ENCODE data around the gene PLA2G3. TPM values are rescaled to one million over a fixed set of nuclear protein-coding genes. Genes with fewer than 3 reads are reported as not detected.

The PLA2G3 gene
- total RNA-seq, 1 experiment from 2014 or later = 13.6 TPM

DNA sequence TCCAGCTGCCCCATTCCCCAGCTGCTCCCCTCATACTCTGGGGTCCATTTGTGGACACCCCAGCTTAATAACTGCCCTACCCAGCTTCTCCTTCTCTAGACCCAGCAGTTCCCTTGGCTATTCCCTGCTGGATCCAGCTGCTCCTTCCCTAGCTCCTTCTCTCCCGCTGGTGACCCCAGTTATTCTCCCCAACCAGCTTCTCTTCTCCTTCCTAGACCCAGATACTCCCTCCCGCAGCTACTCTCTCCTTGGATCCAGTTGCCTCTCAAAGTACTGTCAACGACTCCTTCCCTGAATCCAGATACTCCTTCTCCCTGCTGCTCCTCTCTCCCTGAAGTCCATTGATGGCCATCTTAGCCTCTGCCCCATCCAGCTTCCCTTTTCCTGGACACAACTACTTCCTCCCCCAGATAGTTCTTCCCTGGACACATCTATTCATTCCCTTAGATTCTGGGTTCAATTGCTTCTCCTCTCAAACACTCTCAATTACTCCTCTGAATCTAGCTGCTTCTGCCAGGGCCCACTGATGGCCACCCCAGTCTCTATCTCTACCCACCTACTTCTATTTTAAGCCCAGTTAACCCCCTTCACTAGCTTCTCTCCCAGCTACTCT lies 44.6 kb downstream of the PLA2G3 start:
- no peak for DNase-seq
- no peaks in the 10 kb centered on the region for H3K27me3 ChIP-seq (ENCODE audit: control insufficient read depth, insufficient read depth, low read length)
- no peak overlapping the region for H3K4me3 ChIP-seq (ENCODE audit: insufficient read depth, low read depth, low read length)
- no peaks in the 10 kb centered on the region; the same call in none of the 2 replicates for H3K36me3 ChIP-seq (replicated peaks; ENCODE audit: control insufficient read depth, insufficient read depth, low read length)

DNA sequence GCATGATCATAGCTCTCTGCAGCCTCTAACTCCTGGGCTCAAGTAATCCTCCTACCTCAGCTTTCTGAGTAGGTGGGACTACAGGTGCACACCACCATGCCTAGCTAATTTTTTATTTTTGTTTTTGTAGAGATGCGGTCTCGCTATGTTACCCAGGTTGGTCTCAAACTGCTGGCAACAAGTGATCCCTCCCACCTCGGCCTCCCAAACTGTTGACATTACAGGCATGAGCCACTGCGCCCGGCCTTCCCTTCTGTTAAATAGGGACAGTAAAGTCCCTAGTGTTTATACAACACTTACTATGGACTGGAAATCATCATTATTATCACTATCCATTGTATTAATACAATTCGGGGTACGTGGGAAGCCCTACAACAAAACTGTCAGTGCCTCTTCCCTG lies 45.6 kb downstream of the PLA2G3 start:
- Histone ChIP-seq H3K4me3 (ENCODE audit: insufficient read depth, low read depth, low read length) (no peak overlapping the region), H3K36me3 (replicated peaks; ENCODE audit: control insufficient read depth, insufficient read depth, low read length) (no peaks in the 10 kb centered on the region; the same call in none of the 2 replicates), H3K27me3 (ENCODE audit: control insufficient read depth, insufficient read depth, low read length) (no peaks in the 10 kb centered on the region)
- no peak for DNase-seq

DNA sequence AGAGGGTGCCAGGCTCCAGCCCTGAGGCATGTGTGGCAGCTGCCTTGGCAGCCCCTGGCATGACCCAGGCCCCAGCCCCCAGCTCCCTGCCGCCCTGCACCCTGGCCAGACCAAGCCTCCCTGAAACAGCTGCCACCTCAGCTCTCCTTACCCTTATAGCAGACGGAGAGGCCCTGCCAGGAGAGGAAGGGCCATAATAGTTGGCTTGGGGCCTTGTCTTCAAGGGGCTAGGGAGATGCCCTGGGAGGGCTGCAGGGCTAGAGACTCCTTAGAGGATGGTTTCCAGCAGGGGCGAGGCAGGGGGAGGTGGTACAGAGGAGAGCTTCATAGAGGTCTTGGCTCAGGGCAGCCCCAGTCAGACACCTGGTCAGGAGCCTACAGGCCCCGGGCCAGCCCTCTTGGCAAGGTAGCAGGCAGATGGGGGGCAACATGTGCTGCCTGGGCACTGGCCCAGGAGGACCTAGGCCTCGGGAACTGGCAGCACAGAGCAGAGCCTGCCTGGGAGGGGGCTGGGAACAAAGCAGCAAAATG lies 46.2 kb downstream of the PLA2G3 start:
- Histone ChIP-seq H3K36me3 (replicated peaks; ENCODE audit: control insufficient read depth, insufficient read depth, low read length) (no peaks in the 10 kb centered on the region; the same call in none of the 2 replicates), H3K27me3 (ENCODE audit: control insufficient read depth, insufficient read depth, low read length) (no peaks in the 10 kb centered on the region), H3K4me3 (ENCODE audit: insufficient read depth, low read depth, low read length) (no peak overlapping the region)
- peak; percentile 50 for DNase-seq

DNA sequence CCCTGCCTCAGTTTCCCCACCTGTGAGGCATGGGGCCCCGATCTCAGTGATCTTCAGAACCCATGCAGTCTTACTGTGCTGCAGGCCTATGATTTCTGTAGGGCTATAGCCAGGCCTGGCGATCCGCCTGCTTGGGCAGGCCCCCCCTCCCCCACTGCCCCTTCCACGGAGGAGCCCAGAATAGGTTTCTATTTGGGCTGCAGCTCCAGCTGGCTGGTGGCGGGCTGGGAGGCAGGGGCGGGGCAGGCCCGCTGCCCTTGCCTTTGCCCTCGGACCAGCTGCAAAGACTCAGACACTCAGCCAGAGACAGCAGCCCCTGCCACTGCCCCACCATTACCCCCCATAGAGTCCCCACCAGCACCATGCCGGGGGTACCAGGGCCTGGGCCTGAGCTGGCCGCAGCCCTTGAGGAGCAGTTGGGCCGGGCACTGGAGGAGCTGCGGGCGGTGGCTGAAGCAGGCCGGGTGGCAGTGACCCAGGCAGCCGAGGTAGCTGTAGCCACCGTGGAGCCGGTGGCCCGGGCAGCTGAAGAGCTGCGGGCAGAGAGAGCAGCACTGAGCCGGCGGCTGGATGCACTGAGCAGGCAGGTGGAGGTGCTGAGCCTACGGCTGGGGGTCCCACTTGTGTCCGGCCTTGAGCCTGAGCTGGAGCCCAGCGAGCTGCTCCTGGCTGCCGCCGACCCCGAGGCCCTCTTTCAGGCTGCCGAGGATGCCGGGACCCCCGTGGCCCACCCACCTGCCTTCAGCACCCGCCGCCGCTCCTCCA lies 47.0 kb downstream of the PLA2G3 start:
- H3K36me3 ChIP-seq (replicated peaks; ENCODE audit: control insufficient read depth, insufficient read depth, low read length) = no peaks in the 10 kb centered on the region; the same call in none of the 2 replicates
- peak; percentile 70 for DNase-seq
- H3K27me3 ChIP-seq (ENCODE audit: control insufficient read depth, insufficient read depth, low read length) = no peaks in the 10 kb centered on the region
- H3K4me3 ChIP-seq (ENCODE audit: insufficient read depth, low read depth, low read length) = no peak overlapping the region

DNA sequence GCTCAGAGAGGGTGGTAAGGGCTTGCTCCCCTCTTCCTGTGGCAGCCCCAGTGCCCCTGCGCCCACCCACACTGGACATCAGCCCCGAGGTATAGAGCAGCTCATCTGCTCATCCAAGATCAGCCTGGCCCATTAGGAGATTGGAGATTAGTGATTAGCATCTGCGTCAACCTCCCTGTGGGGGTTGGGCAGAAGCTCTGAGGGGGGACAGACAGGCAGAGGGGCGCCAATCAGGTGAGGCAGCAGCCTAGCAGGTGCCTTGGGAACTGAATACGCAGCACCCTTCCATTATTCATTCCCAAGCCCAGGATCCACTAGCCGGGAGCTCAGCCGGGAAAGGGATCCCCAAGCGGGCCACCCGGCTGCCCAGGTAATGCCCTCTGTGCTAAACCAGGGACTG lies 48.1 kb downstream of the PLA2G3 start:
- peak; percentile 57 for DNase-seq
- no peaks in the 10 kb centered on the region; the same call in none of the 2 replicates for H3K36me3 ChIP-seq (replicated peaks; ENCODE audit: control insufficient read depth, insufficient read depth, low read length)
- no peaks in the 10 kb centered on the region for H3K27me3 ChIP-seq (ENCODE audit: control insufficient read depth, insufficient read depth, low read length)
- no peak overlapping the region for H3K4me3 ChIP-seq (ENCODE audit: insufficient read depth, low read depth, low read length)

DNA sequence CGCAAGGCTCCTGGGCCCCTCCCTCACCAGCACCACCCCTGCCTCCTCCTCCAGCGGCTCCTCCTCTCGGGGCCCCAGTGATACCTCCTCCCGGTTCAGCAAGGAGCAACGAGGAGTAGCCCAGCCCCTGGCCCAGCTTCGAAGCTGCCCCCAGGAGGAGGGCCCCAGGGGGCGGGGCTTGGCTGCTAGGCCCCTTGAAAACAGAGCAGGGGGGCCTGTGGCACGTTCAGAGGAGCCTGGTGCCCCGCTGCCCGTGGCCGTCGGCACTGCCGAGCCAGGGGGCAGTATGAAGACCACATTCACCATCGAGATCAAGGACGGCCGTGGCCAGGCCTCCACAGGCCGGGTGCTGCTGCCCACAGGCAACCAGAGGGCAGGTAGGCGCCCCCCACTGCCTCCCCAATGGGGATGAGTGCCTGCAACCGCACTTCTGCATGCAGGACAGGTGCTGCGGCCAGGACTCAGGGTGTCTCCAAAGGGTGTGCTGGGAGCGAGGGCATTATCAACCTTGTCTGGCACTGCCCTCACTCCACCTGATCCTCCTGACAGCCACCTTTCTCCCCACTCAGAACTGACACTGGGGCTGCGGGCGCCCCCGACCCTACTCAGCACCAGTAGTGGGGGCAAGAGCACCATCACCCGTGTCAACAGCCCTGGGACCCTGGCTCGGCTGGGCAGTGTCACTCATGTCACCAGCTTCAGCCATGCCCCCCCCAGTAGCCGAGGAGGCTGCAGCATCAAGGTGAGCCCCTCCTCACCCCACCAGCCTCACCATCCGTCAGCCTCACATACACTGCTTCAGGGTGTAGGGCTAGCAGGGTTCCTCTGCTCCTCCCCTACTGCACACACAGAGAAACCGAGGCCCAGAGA lies 49.0 kb downstream of the PLA2G3 start:
- Histone ChIP-seq H3K27me3 (ENCODE audit: control insufficient read depth, insufficient read depth, low read length) (no peaks in the 10 kb centered on the region), H3K4me3 (ENCODE audit: insufficient read depth, low read depth, low read length) (no peak overlapping the region), H3K36me3 (replicated peaks; ENCODE audit: control insufficient read depth, insufficient read depth, low read length) (no peaks in the 10 kb centered on the region; the same call in none of the 2 replicates)
- peak; percentile 83 for DNase-seq

DNA sequence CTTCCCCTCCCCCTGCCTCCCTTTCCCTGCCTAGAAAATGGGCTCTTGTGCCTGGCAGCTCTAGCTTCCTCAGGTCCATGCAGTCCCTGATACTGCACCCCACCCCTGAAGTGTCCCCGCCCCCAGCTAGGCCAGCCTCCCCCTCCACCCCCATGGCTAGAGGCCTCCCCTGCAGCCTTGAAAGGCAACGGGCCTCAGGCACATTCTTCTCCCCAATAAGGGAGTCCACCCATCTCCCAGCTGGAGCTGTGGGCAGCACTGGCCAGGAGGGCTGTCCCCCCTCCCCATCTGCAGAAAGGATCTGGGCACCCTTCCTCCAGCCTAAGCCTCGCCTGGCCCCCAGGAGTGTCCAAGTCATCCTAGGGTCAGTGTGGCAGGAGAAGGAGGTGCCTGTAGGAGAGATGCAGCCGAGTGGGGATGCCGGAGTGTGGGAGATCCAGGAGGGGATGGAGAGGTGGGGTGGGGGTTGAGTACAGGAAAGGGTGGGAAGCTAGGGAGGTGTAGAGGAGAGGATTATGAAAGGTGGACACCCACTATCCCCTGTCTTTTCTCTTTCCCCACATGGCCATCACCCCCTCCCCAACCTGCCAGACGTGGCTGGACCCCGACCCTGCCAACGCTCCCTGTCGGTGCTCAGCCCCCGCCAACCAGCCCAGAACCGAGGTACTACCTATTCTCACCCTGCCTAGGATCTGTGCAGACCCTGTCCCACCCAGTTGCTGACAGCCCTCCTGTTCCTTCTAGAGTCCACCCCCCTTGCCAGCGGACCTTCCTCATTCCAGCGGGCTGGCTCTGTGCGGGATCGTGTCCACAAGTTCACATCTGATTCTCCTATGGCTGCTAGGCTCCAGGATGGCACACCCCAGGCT lies 49.9 kb downstream of the PLA2G3 start:
- Histone ChIP-seq H3K4me3 (ENCODE audit: insufficient read depth, low read depth, low read length) (no peak overlapping the region), H3K36me3 (replicated peaks; ENCODE audit: control insufficient read depth, insufficient read depth, low read length) (no peaks in the 10 kb centered on the region; the same call in none of the 2 replicates), H3K27me3 (ENCODE audit: control insufficient read depth, insufficient read depth, low read length) (no peaks in the 10 kb centered on the region)
- peak; percentile 60 for DNase-seq

DNA sequence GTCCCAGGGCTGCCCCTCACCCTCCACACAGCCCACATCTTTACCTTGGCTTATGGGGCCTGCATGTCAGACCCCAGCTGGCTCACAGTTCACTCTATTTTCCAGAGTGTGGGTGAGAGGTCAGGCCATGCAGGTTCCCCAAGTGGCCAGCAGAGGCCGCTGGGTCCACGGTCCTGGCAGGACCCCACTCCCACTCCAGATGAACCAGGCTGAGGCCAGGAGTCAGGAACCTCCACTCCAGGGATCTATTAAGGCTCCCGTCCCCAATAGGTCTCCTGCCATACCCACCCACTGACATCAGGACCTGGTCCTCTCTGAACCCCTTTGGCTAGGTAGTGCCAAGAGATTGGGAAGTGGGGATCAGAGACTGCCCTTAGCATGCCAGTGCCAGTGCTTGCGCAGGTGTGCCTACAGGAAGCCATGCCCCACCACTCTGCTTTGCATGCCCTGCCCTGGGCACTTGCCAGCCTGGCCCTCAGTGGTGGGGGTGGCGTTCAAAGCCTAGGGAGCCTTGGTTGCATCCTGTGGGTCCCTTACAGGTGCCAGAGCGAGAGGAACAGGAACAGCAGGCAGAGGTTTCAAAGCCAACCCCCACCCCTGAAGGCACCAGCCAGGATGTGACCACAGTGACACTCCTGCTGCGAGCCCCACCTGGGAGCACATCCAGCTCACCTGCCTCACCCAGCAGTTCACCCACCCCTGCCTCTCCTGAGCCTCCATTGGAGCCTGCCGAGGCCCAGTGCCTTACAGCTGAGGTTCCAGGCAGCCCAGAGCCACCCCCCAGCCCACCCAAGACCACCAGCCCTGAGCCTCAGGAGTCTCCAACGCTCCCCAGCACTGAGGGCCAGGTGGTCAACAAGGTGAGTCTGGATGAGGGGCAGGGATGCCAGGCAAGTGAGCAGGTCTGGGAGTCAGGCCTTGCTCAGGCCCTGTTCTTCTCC lies 50.9 kb downstream of the PLA2G3 start:
- Histone ChIP-seq H3K36me3 (replicated peaks; ENCODE audit: control insufficient read depth, insufficient read depth, low read length) (no peaks in the 10 kb centered on the region; the same call in none of the 2 replicates), H3K4me3 (ENCODE audit: insufficient read depth, low read depth, low read length) (no peak overlapping the region), H3K27me3 (ENCODE audit: control insufficient read depth, insufficient read depth, low read length) (no peaks in the 10 kb centered on the region)
- DNase-seq = peak; percentile 89

DNA sequence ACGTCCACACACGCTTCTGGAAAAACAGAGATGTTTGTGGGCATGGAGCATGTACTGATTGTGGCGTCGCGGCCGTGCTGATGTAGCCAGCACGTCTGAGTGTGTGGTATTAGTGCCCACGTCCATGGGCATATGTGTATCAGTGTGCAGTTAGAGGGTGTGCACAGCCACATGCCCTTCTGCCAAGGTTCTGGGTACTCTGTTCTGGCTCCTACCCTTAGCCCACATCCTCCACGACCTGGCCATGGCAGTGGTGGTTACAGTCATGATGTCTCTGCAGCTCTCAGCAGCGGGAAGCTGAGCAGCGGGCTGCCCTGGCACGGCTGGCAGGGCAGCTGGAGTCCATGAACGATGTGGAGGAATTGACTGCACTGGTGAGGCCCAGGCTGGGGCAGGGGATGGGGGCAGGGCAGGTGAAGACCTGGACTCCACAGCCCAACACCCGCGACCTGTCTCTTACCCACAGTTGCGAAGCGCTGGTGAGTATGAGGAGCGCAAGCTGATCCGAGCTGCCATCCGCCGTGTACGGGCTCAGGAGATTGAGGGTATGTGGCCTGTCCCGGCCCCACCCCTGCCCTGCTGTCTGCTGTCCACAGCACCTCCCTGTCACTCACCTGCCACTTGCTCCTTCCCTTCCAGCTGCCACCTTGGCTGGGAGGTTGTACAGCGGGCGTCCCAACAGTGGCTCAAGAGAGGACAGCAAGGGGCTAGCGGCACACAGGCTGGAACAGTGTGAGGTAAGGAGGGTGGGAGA lies 51.9 kb downstream of the PLA2G3 start:
- DNase-seq = peak; percentile 40

DNA sequence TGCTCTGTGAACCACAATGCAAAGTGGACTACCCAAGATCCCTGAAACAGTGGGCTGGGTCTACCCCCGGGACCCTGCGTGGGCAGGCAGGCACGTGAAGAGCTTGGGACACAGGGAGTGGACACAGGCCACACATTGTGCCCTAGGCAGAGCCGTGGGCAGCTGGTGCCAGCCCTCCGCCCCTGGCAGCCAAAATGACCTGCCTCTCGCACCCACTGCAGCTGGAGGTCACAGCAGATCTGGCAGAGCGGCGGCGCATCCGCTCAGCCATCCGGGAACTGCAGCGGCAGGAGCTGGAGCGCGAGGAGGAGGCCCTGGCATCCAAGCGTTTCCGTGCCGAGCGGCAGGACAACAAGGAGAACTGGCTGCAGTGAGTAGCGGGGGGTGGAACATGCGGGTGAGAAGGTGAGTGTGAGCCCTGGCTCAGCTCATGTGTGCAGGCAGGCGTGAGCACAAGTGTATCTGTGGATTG lies 52.5 kb downstream of the PLA2G3 start:
- Histone ChIP-seq H3K36me3 (replicated peaks; ENCODE audit: control insufficient read depth, insufficient read depth, low read length) (no peaks in the 10 kb centered on the region; the same call in none of the 2 replicates), H3K27me3 (ENCODE audit: control insufficient read depth, insufficient read depth, low read length) (no peaks in the 10 kb centered on the region), H3K4me3 (ENCODE audit: insufficient read depth, low read depth, low read length) (no peak overlapping the region)
- peak; percentile 30 for DNase-seq

More for the DNA sequence above, 51.9 kb downstream of the PLA2G3 start:
- H3K27me3 ChIP-seq (ENCODE audit: control insufficient read depth, insufficient read depth, low read length) = no peaks in the 10 kb centered on the region
- H3K36me3 ChIP-seq (replicated peaks; ENCODE audit: control insufficient read depth, insufficient read depth, low read length) = no peaks in the 10 kb centered on the region; the same call in none of the 2 replicates
- no peak overlapping the region for H3K4me3 ChIP-seq (ENCODE audit: insufficient read depth, low read depth, low read length)

DNA sequence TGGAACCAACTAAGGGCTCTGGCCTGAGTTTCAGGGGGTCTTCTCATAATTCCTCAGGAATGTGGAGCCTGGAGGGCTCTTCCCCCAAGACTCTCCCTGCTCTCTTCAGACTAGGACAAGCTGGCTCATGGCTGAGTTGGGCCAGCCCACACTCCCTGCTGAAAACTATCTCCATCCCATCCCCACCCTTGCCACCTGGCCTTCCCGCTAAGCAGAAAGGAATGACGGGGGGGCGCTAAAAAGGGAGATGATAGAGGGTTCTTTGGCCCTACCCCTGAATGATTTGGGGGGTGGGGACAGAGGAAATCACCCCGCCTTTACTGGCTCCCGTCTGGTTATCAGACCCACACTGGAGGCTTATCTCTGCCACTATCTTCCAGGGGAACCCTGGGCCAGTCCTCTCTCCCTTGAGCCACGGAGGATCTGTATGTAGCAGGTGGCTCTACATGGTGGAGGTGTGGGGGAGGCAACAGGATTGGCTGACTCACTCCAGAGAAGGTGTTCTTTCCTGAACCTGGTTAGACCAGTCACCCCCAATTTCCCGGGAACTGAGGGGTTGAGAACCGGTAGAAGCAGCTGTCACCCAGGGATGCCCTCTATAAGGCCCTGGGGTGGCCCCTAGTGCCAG lies 53.5 kb downstream of the PLA2G3 start:
- DNase-seq = peak; percentile 31
- peaks cover under 1% of the 10 kb centered on the region for H3K27me3 ChIP-seq (ENCODE audit: control insufficient read depth, insufficient read depth, low read length)
- H3K4me3 ChIP-seq (ENCODE audit: insufficient read depth, low read depth, low read length) = no peak overlapping the region
- H3K36me3 ChIP-seq (replicated peaks; ENCODE audit: control insufficient read depth, insufficient read depth, low read length) = no peaks in the 10 kb centered on the region; the same call in 1 of the 2 replicates

DNA sequence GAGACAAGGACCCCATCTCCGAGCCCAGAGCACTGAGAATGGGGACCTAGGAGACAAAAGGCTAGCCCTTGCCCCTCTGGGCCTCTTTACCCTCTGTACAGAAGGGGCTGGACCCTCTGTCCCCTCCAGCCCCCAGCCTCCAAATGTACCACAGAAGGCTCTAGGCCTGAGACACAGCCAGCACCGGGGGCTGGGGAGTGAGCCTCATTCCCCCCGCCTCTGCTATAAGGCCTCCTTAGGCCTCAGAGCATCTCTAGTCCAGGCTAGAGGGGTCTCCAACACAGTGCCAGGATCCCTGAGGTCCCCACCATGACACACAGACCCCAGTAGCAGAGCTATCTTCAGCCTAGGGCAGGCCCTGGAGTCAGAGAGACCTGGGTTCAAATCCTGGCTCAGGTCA lies 54.4 kb downstream of the PLA2G3 start:
- Histone ChIP-seq H3K36me3 (replicated peaks; ENCODE audit: control insufficient read depth, insufficient read depth, low read length) (no peaks in the 10 kb centered on the region), H3K27me3 (ENCODE audit: control insufficient read depth, insufficient read depth, low read length) (peaks cover 2% of the 10 kb centered on the region), H3K4me3 (ENCODE audit: insufficient read depth, low read depth, low read length) (no peak overlapping the region)
- DNase-seq = no peak

Measured in H7 (cell line).